SU-DHL-6 (cell line): ENCODE data around the gene LRRC7.

Experiments used
- H2AFZ ChIP-seq: fragments of 200-600 bp; sonication (generic); 2 replicates; pipeline ENCODE4 v1.6.1; 2014; ENCODE audit warnings: low read depth, mild to moderate bottlenecking, moderate library complexity, mixed read lengths, antibody characterized with exemption, low read length; ENCODE audit not compliant: severe bottlenecking
- H3F3A ChIP-seq: fragments of 200-600 bp; shearing (Covaris generic); 2 replicates; pipeline ENCODE4 v1.6.0; 2016; ENCODE audit warnings: antibody characterized with exemption, mild to moderate bottlenecking; ENCODE audit not compliant: insufficient read depth
- H3K27ac ChIP-seq: fragments of 200-600 bp; sonication (generic); 2 replicates; pipeline ENCODE4 v1.5.1; 2016; ENCODE audit warnings: low read depth, mild to moderate bottlenecking, low read length, moderate library complexity, mixed read lengths
- H3K27me3 ChIP-seq: fragments of 200-600 bp; sonication (generic), shearing (Covaris generic); 2 replicates; pipeline ENCODE4 v1.6.0; 2014; ENCODE audit warnings: mild to moderate bottlenecking, low read length
- H3K36me3 ChIP-seq: fragments of 200-600 bp; sonication (generic); 2 replicates; pipeline ENCODE4 v1.6.1; 2014; ENCODE audit warnings: mild to moderate bottlenecking, low read length, mixed read lengths
- H3K4me2 ChIP-seq: fragments of 300-600, 200-600 bp; shearing (Covaris generic), sonication (generic); 2 replicates; pipeline ENCODE4 v1.6.0; 2014; ENCODE audit warnings: low read length, low read depth, mild to moderate bottlenecking; ENCODE audit not compliant: poor library complexity, severe bottlenecking
- H3K4me3 ChIP-seq: fragments of 200-600 bp; sonication (generic); 2 replicates; pipeline ENCODE4 v1.5.1; 2014; ENCODE audit warnings: antibody characterized with exemption, low read length, mild to moderate bottlenecking, mixed read lengths; ENCODE audit not compliant: insufficient read depth, poor library complexity, severe bottlenecking
- H3K79me2 ChIP-seq: fragments of 200-600 bp; sonication (generic); 2 replicates; pipeline ENCODE4 v1.6.1; 2014; ENCODE audit warnings: mild to moderate bottlenecking, low read length, moderate library complexity; ENCODE audit not compliant: insufficient read depth
- H3K9ac ChIP-seq: fragments of 200-600 bp; sonication (generic); 2 replicates; pipeline ENCODE4 v1.7.0; 2014; ENCODE audit warnings: mild to moderate bottlenecking, low read length
- H3K9me2 ChIP-seq: fragments of 200-600 bp; sonication (generic); replicated peaks from 2 replicates; pipeline ENCODE4 v1.6.1; 2014; ENCODE audit warnings: low read length; ENCODE audit not compliant: insufficient read depth
- H3K9me3 ChIP-seq: fragments of 200-600 bp; sonication (generic); 2 replicates; pipeline ENCODE4 v1.6.1; 2014; ENCODE audit warnings: low read length, mixed read lengths; ENCODE audit not compliant: insufficient read depth
- H4K20me1 ChIP-seq: fragments of 200-600 bp; sonication (generic); 2 replicates; pipeline ENCODE4 v1.6.1; 2014; ENCODE audit warnings: low read depth, mild to moderate bottlenecking, antibody characterized with exemption, low read length, moderate library complexity, mixed read lengths
- EZH2phosphoT487 ChIP-seq: fragments of 200-600 bp; sonication (generic), shearing (Covaris generic); conservative IDR thresholded peaks from 2 replicates; pipeline ENCODE4 v1.6.1; 2018; ENCODE audit warnings: mild to moderate bottlenecking, antibody characterized with exemption, low read length, moderate library complexity, mixed read lengths
- TF ChIP-seq, protein P1 (sequence below): fragments of 200-600 bp; sonication (generic); IDR thresholded peaks from one replicate; pipeline ENCODE4 v1.5.1; 2017; ENCODE audit warnings: antibody characterized with exemption, mild to moderate bottlenecking, low read length, moderate library complexity; ENCODE audit not compliant: insufficient read depth, poor library complexity, severe bottlenecking

The LRRC7 gene

DNA sequence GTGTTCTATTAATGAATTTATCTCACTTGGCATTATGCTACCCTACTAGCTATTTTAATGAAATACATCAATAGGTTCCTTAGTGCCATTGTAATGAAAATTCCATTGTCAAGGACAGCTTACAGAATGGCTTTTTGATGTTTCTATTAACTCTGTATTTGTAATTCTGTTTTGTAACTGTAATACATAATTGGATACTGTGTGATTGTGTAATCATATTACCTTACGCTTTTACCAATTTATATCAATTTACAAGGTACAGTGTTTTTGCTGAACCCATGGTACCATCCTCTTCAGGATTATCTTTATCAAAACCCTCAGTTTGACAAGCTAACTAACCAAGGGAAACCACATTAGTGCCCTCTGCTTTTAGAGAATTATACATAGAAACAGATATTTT lies 277.9 kb downstream of the LRRC7 start:
- Histone ChIP-seq H2AFZ (no peak overlapping the region), H3K9me3 (no peaks in the 10 kb centered on the region), H3K79me2 (no peaks in the 10 kb centered on the region), H3K27me3 (no peaks in the 10 kb centered on the region), H3K36me3 (no peaks in the 10 kb centered on the region), H3K4me3 (no peak overlapping the region), H4K20me1 (no peaks in the 10 kb centered on the region), H3K9me2 (no peaks in the 10 kb centered on the region), H3F3A (no peaks in the 10 kb centered on the region), H3K27ac (no peak overlapping the region), H3K9ac (no peak overlapping the region), H3K4me2 (no peak overlapping the region)
- TF ChIP-seq, protein P1, sequence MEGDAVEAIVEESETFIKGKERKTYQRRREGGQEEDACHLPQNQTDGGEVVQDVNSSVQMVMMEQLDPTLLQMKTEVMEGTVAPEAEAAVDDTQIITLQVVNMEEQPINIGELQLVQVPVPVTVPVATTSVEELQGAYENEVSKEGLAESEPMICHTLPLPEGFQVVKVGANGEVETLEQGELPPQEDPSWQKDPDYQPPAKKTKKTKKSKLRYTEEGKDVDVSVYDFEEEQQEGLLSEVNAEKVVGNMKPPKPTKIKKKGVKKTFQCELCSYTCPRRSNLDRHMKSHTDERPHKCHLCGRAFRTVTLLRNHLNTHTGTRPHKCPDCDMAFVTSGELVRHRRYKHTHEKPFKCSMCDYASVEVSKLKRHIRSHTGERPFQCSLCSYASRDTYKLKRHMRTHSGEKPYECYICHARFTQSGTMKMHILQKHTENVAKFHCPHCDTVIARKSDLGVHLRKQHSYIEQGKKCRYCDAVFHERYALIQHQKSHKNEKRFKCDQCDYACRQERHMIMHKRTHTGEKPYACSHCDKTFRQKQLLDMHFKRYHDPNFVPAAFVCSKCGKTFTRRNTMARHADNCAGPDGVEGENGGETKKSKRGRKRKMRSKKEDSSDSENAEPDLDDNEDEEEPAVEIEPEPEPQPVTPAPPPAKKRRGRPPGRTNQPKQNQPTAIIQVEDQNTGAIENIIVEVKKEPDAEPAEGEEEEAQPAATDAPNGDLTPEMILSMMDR, result no peak
- no peak for TF ChIP-seq EZH2phosphoT487

DNA sequence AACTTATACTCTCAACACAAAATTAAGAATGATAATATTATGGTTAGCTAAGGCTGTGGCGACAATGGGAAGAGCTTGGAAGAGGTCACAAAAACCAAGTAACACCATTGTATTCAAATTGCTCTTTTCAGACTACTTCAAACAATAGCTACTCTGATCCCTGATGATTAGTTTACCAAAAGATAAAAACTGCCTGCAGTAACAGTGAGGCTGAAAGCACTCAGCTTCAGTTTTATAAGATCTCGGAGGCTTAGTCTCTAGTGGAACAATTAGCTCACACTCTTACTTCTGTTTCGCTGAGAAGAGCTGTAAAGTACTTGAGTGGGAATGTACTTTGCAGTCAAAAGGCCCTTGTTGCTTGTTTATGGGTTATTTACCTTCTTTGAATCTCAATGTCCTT lies 278.5 kb downstream of the LRRC7 start:
- TF ChIP-seq EZH2phosphoT487, result no peak
- H3K9me3 ChIP-seq, result no peaks in the 10 kb centered on the region
- H3K4me2 ChIP-seq, result no peak overlapping the region
- H3K9ac ChIP-seq, result no peak overlapping the region
- H4K20me1 ChIP-seq, result no peaks in the 10 kb centered on the region
- H3F3A ChIP-seq, result no peaks in the 10 kb centered on the region
- H3K27ac ChIP-seq, result no peak overlapping the region
- no peaks in the 10 kb centered on the region for H3K79me2 ChIP-seq
- H3K27me3 ChIP-seq, result no peaks in the 10 kb centered on the region
- no peaks in the 10 kb centered on the region for H3K36me3 ChIP-seq
- no peak overlapping the region for H3K4me3 ChIP-seq
- H3K9me2 ChIP-seq, result no peaks in the 10 kb centered on the region
- H2AFZ ChIP-seq, result no peak overlapping the region

DNA sequence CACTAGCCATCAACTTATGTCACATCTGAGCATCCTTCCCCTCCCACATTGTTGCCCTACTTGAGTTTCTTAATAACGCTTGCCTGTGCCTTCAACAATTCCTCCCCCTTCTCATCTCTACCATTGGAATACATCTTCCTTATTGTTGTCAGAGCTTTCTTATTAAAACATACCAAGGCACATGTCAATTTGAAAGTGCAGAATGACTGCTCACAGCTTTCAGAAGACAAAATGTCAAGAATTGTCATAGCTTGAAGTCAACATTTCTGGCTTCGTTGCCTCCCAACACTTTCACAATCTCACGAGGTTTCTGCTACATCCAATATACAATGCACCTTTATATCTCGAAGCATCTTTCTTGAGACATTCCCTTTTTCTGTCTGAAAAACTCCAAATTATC lies 279.9 kb downstream of the LRRC7 start:
- TF ChIP-seq, protein P1, result no peak
- TF ChIP-seq EZH2phosphoT487, result no peak
- Histone ChIP-seq H3K79me2 (no peaks in the 10 kb centered on the region), H3K27ac (no peak overlapping the region), H3F3A (no peaks in the 10 kb centered on the region), H4K20me1 (no peaks in the 10 kb centered on the region), H3K9me2 (no peaks in the 10 kb centered on the region), H3K27me3 (no peaks in the 10 kb centered on the region), H3K9ac (no peak overlapping the region), H3K4me3 (no peak overlapping the region), H2AFZ (no peak overlapping the region), H3K4me2 (no peak overlapping the region), H3K36me3 (no peaks in the 10 kb centered on the region), H3K9me3 (no peaks in the 10 kb centered on the region)

DNA sequence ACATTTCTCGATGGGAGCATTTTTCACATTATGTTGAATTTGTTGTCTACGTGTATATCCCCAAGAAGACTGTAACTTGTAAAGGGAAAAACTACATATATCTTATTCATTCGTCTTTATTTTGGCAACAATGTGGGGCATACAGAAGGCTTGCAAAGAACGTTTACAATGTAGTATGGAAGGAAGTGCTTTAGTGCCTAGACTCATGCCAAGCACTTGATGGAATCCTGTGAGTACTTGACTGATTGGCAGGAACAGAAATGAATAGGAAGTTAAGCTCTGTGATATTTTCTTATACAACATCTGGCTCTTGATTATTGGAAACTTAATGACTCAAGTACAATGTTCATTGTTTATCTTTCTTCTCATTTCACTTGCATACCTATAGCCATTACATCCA lies 284.4 kb downstream of the LRRC7 start:
- H3K36me3 ChIP-seq, result no peaks in the 10 kb centered on the region
- H3K4me2 ChIP-seq, result no peak overlapping the region
- H4K20me1 ChIP-seq, result no peaks in the 10 kb centered on the region
- H3K9ac ChIP-seq, result no peak overlapping the region
- H3K27ac ChIP-seq, result no peak overlapping the region
- H3K27me3 ChIP-seq, result no peaks in the 10 kb centered on the region
- no peak overlapping the region for H3K4me3 ChIP-seq
- no peak overlapping the region for H2AFZ ChIP-seq
- no peaks in the 10 kb centered on the region for H3K9me3 ChIP-seq
- no peaks in the 10 kb centered on the region for H3K79me2 ChIP-seq
- no peaks in the 10 kb centered on the region for H3K9me2 ChIP-seq
- no peaks in the 10 kb centered on the region for H3F3A ChIP-seq
- TF ChIP-seq, protein P1, result no peak
- no peak for TF ChIP-seq EZH2phosphoT487
